Neuronal stem cell (in vitro differentiated cells): ENCODE results near the gene XIST.

Experiments used
- DNase-seq: peaks from one replicate; pipeline ENCODE4 v3.0.0-alpha.2; 2013; ENCODE audit warnings: low spot score
- H2AFZ ChIP-seq: one replicate; pipeline ENCODE4 v1.6.1; 2013; ENCODE audit warnings: mild to moderate bottlenecking, low read length, inconsistent platforms
- H2AK5ac ChIP-seq: 2 replicates; pipeline ENCODE4 v1.6.1; 2013; ENCODE audit warnings: low read depth, mild to moderate bottlenecking, inconsistent platforms, low read length, moderate library complexity, mixed read lengths
- H2BK120ac ChIP-seq: 2 replicates; pipeline ENCODE4 v1.6.1; 2013; ENCODE audit warnings: low read depth, mild to moderate bottlenecking, inconsistent platforms, low read length, moderate library complexity, mixed read lengths
- H2BK12ac ChIP-seq: one replicate; pipeline ENCODE4 v1.6.1; 2013; ENCODE audit warnings: low read length, inconsistent platforms
- H2BK15ac ChIP-seq: 2 replicates; pipeline ENCODE4 v1.6.1; 2013; ENCODE audit warnings: mild to moderate bottlenecking, low read length, inconsistent platforms, mixed read lengths
- H2BK5ac ChIP-seq: one replicate; pipeline ENCODE4 v1.6.1; 2013; ENCODE audit warnings: inconsistent platforms, mild to moderate bottlenecking, low read length, moderate library complexity
- H3K14ac ChIP-seq: one replicate; pipeline ENCODE4 v1.6.1; 2013; ENCODE audit warnings: low read length, inconsistent platforms
- H3K18ac ChIP-seq: 2 replicates; pipeline ENCODE4 v1.6.1; 2013; ENCODE audit warnings: low read length, inconsistent platforms
- H3K23ac ChIP-seq: 2 replicates; pipeline ENCODE4 v1.6.1; 2013; ENCODE audit warnings: low read depth, mild to moderate bottlenecking, mixed read lengths, low read length, inconsistent platforms; ENCODE audit not compliant: poor library complexity
- H3K27ac ChIP-seq: replicated peaks from 3 replicates; pipeline ENCODE4 v1.5.1; 2013; ENCODE audit warnings: low read length, inconsistent platforms
- H3K27me3 ChIP-seq, 3 experiments: 2 replicates each; pipeline ENCODE4 v1.6.1; 2013; ENCODE audit warnings: low read length in 3 of 3, mild to moderate bottlenecking in 2 of 3, inconsistent platforms in 1 of 3, low read depth in 1 of 3, mixed read lengths in 1 of 3, moderate library complexity in 1 of 3; ENCODE audit not compliant: control insufficient read depth in 3 of 3, insufficient read depth in 3 of 3
- H3K36me3 ChIP-seq, 2 donors: replicated peaks in 1 of 2; 2 replicates each; pipeline ENCODE4 v1.6.1; 2013; ENCODE audit warnings: low read length in 2 of 2; ENCODE audit not compliant: control insufficient read depth in 2 of 2, insufficient read depth in 2 of 2
- H3K4ac ChIP-seq: 2 replicates; pipeline ENCODE4 v1.6.1; 2013; ENCODE audit warnings: inconsistent platforms, mild to moderate bottlenecking, low read length, moderate library complexity
- H3K4me1 ChIP-seq, 2 donors: 1 replicate in 1 of 2; 2 replicates in 1 of 2; pipeline ENCODE4 v1.6.1; 2013; ENCODE audit warnings: low read length in 2 of 2, low read depth in 1 of 2; ENCODE audit not compliant: control insufficient read depth in 2 of 2, insufficient read depth in 1 of 2
- H3K4me2 ChIP-seq: one replicate; pipeline ENCODE4 v1.6.1; 2013; ENCODE audit warnings: mild to moderate bottlenecking, low read length, inconsistent platforms; ENCODE audit not compliant: insufficient read depth, poor library complexity, severe bottlenecking
- H3K4me3 ChIP-seq, 2 donors: 2 replicates each; pipeline ENCODE4 v1.5.1; 2013; ENCODE audit warnings: low read length in 2 of 2, mild to moderate bottlenecking in 2 of 2, inconsistent platforms in 1 of 2, moderate library complexity in 1 of 2
- H3K79me1 ChIP-seq: one replicate; pipeline ENCODE4 v1.6.1; 2013; ENCODE audit warnings: low read depth, mild to moderate bottlenecking, inconsistent platforms, low read length, moderate library complexity
- H3K9ac ChIP-seq: one replicate; pipeline ENCODE4 v1.6.1; 2013; ENCODE audit warnings: mild to moderate bottlenecking, low read depth, low read length, inconsistent platforms; ENCODE audit not compliant: poor library complexity
- H3K9me3 ChIP-seq, 2 donors: replicated peaks in 1 of 2; 2 replicates each; pipeline versions ENCODE3 to v1.6.1; 2013; ENCODE audit warnings: low read length in 2 of 2, mild to moderate bottlenecking in 2 of 2, inconsistent platforms in 1 of 2, low read depth in 1 of 2, mixed read lengths in 1 of 2, moderate library complexity in 1 of 2; ENCODE audit not compliant: control insufficient read depth in 2 of 2, insufficient read depth in 1 of 2
- H4K8ac ChIP-seq: one replicate; pipeline ENCODE4 v1.6.1; 2013; ENCODE audit warnings: low read depth, mild to moderate bottlenecking, inconsistent platforms, low read length, moderate library complexity
- H4K91ac ChIP-seq: one replicate; pipeline ENCODE4 v1.6.1; 2013; ENCODE audit warnings: low read length, low read depth, mild to moderate bottlenecking, inconsistent platforms; ENCODE audit not compliant: poor library complexity
- WGBS, 2 donors: extraction: QIAGEN DNeasy Blood & Tissue Kit; methylation state at CpG; one replicate each; pipeline ENCODE4 v1.1.7; 2013; ENCODE audit warnings: missing lambda C conversion rate in 2 of 2, mixed read lengths in 1 of 2; ENCODE audit not compliant: insufficient read length in 2 of 2, insufficient replicate concordance in 1 of 2; ENCODE audit errors: extremely low coverage in 2 of 2; 5-methylcytosine and 5-hydroxymethylcytosine counted together

XIST gene

DNA sequence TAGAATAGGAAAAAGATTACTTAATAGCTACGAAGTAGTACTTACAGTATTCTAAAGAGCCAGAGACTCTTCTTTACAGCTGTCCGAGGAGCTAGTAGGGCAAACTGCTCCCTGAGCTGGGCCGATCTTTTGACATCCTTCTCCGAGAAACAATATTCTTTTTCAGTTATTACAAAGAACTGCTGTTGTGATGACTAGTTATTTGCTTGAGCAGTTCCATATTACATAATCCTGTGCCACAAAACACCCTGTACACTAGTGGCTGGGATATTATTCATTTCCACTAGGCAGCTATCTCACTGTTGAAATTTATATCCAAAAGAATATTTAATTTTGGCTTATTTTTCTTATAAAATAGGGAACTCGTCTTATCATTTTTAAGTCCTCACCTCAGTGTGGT, 11.2 kb downstream of the XIST start:
- WGBS, 2 donors, result no CpG with 5 or more reads among the region's 5 CpGs
- H3K4me2 ChIP-seq, result no peak overlapping the region
- no peak overlapping the region for H2AFZ ChIP-seq
- H2AK5ac ChIP-seq, result no peak overlapping the region
- H3K27me3 ChIP-seq, result no peaks in the 10 kb centered on the region
- DNase-seq, result no peak
- no peak overlapping the region for H2BK12ac ChIP-seq
- no peak overlapping the region for H3K4me3 ChIP-seq
- H3K4me1 ChIP-seq, result no peaks in the 10 kb centered on the region
- H3K27ac ChIP-seq, result no peak overlapping the region
- H2BK5ac ChIP-seq, result no peak overlapping the region
- H4K8ac ChIP-seq, result no peak overlapping the region
- H4K91ac ChIP-seq, result no peak overlapping the region
- H3K23ac ChIP-seq, result no peak overlapping the region
- H3K4ac ChIP-seq, result no peak overlapping the region
- no peak overlapping the region for H3K18ac ChIP-seq
- no peak overlapping the region for H2BK120ac ChIP-seq
- H3K9me3 ChIP-seq, result no peaks in the 10 kb centered on the region
- H3K79me1 ChIP-seq, result no peaks in the 10 kb centered on the region
- H3K36me3 ChIP-seq, result peaks cover 0 to 99% of the 10 kb centered on the region in 2 donors
- no peak overlapping the region for H2BK15ac ChIP-seq
- no peak overlapping the region for H3K9ac ChIP-seq
- H3K14ac ChIP-seq, result no peak overlapping the region

DNA sequence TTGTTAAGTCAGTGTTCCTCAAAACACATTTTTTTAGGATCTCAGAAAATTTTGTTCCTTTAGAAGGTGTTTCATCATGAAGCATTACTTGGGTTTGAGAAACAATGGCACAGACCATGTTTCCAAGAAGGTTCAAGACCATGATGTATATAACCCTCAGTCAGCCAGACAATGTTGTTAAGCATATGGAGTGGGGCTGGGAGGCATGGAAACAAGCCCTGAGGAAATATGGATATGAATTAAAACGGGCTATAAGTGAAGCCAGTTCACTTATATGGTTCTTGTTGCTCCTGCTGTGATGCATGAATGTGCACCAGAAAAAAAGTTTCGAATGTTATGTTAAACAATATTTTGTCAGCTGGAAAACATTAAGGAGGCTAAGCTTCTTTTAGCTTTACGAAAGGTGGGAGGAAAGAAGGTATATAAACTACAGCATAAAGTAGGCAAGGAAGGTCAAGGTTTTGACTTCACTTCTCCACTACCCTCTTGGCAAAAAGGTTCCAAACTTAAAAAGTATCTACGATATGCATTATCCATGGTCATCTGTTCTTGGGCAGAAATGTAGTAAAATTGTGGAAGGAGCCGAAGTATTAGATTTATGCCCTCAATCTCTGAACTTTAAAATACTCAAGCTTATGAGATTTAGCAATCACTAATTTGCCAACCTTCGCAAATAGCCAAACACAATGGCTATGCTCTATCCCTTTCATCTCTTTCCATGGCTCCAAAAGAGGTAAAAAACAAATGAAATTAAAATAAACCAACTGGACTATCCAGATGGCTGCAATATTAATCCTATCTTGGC, 12.2 kb downstream of the XIST start:
- Histone ChIP-seq H3K14ac (no peak overlapping the region), H3K9ac (no peak overlapping the region), H4K8ac (no peak overlapping the region), H3K36me3 (peaks cover 0 to 100% of the 10 kb centered on the region in 2 donors), H3K4ac (no peak overlapping the region), H2BK15ac (no peak overlapping the region), H2BK5ac (no peak overlapping the region), H4K91ac (no peak overlapping the region), H2BK12ac (no peak overlapping the region), H2AFZ (no peak overlapping the region), H2AK5ac (no peak overlapping the region), H3K4me1 (no peaks in the 10 kb centered on the region), H2BK120ac (no peak overlapping the region), H3K23ac (no peak overlapping the region), H3K79me1 (no peaks in the 10 kb centered on the region), H3K4me2 (no peak overlapping the region), H3K9me3 (no peaks in the 10 kb centered on the region), H3K18ac (no peak overlapping the region), H3K27ac (no peak overlapping the region), H3K27me3 (no peaks in the 10 kb centered on the region), H3K4me3 (no peak overlapping the region)
- no CpG with 5 or more reads among the region's 6 CpGs for WGBS, 2 donors
- DNase-seq, result no peak

DNA sequence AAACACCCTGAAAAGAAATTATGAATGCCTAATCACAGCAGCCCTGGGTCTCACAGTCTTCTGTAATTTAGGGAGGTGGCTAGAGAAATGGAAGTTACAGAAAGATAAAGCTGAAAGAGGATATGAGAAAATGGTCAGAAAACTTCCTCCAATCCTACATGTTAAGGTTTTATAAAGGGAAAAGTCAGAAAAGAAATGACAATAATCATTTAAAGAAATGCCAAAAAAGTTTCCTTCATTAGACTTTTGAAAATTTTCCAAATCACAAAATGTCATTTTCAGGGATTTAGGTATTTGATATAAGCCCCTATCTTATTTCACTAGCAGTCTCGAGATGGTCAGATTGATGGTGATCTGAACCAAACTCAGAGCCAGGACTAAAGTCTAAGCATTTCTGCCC, 13.4 kb downstream of the XIST start:
- no peak overlapping the region for H3K14ac ChIP-seq
- no peak overlapping the region for H3K9ac ChIP-seq
- H3K27me3 ChIP-seq, result no peaks in the 10 kb centered on the region
- no peak overlapping the region for H3K23ac ChIP-seq
- no peak overlapping the region for H3K4me3 ChIP-seq
- no peak overlapping the region for H2BK120ac ChIP-seq
- H3K79me1 ChIP-seq, result no peaks in the 10 kb centered on the region
- no peak for DNase-seq
- peaks cover 0 to 98% of the 10 kb centered on the region in 2 donors for H3K36me3 ChIP-seq
- no peak overlapping the region for H3K18ac ChIP-seq
- H3K4ac ChIP-seq, result no peak overlapping the region
- H2AFZ ChIP-seq, result no peak overlapping the region
- H4K91ac ChIP-seq, result no peak overlapping the region
- H3K27ac ChIP-seq, result no peak overlapping the region
- H2BK5ac ChIP-seq, result no peak overlapping the region
- no peak overlapping the region for H3K4me2 ChIP-seq
- no peak overlapping the region for H4K8ac ChIP-seq
- no peaks in the 10 kb centered on the region for H3K4me1 ChIP-seq
- H2BK15ac ChIP-seq, result no peak overlapping the region
- no peak overlapping the region for H2AK5ac ChIP-seq
- no CpG with 5 or more reads among the region's 1 CpG for WGBS, 2 donors
- H3K9me3 ChIP-seq, result no peaks in the 10 kb centered on the region
- no peak overlapping the region for H2BK12ac ChIP-seq

DNA sequence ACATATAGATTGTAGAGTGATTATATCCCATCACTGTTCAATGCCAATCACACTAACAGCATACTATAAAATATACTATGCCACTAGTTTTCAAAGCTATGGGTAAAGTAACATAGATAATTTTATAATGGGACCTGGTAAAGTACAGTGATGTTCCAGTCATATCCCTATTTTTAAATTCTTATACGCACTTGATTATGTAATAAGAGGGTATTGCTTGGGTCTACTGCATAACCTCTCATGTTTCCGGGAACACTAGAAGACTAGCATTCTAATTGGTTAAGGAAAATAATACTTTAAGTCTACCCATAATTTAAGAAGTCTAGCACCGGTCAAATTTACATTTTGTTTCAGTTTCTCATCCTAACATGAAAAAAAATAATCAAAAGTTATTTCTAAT, 14.4 kb downstream of the XIST start:
- Histone ChIP-seq H4K8ac (no peak overlapping the region), H2BK5ac (no peak overlapping the region), H3K4me3 (no peak overlapping the region), H3K4me1 (no peaks in the 10 kb centered on the region), H3K79me1 (no peaks in the 10 kb centered on the region), H3K4ac (no peak overlapping the region), H3K27me3 (no peaks in the 10 kb centered on the region), H2AK5ac (no peak overlapping the region), H2AFZ (no peak overlapping the region), H4K91ac (no peak overlapping the region), H3K18ac (no peak overlapping the region), H3K27ac (no peak overlapping the region), H2BK12ac (no peak overlapping the region), H3K4me2 (no peak overlapping the region), H3K9ac (no peak overlapping the region), H2BK120ac (no peak overlapping the region), H3K14ac (no peak overlapping the region), H2BK15ac (no peak overlapping the region), H3K23ac (no peak overlapping the region), H3K36me3 (peaks cover 0 to 98% of the 10 kb centered on the region in 2 donors), H3K9me3 (no peaks in the 10 kb centered on the region)
- WGBS, 2 donors, result no CpG with 5 or more reads among the region's 3 CpGs
- no peak for DNase-seq
